ENCODE data around the gene NBEA. TPM values are rescaled to one million over a fixed set of nuclear protein-coding genes. Genes with fewer than 3 reads are reported as not detected.

Gene NBEA
- total RNA-seq, 1 experiment from 2014 or later: 4.4 TPM

DNA sequence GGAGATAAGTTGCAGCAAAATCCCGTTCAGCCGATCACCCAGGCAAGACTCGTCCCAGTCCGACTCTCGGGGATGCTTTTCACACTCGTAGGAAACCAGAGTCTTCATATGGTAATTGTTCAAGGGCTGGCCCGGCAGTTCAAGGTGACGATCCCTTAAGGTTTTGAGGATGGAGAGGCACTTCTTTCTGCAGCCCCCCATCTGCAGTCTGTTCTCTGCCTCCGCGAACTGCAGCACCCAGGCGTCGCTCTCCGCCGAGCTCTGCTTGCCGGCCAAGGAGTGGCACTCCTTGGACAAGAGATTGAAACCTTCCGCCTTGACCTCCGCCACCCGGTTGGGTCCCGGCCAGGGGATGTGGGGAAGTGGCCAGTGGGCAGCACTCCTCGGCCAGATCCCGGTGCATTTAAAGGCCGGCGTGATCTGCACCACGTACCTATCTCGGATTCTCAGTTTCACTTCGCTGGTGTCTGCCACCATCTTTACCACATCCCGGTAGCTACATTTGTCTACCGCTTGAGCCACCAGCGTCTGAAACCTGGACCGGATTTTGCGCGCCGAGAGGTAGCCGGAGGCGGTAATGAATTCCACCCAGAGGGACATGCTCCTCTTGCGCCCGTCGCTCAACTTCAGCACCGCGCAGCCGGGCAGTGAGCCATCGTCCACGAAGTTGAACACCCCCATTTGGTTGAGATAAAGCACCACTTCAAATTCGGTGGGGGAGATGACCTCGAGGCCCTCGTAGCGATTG, 533.3 kb downstream of the NBEA start:
- H3K4me2 ChIP-seq (ENCODE audit: low read length): no peak overlapping the region
- DNase-seq (no peak), ATAC-seq (no peak)
- H3K4me1 ChIP-seq (ENCODE audit: insufficient read depth, low read length): no peaks in the 10 kb centered on the region
- no peaks in the 10 kb centered on the region for H4K20me1 ChIP-seq (ENCODE audit: low read length)
- no peaks in the 10 kb centered on the region for H3K79me2 ChIP-seq (ENCODE audit: low read length)
- intact Hi-C loops (cut with micrococcal nuclease): no loop called here
- H3K9me2 ChIP-seq (replicated peaks; ENCODE audit: low read length): no peaks in the 10 kb centered on the region
- H3K9me3 ChIP-seq (ENCODE audit: low read length): no peaks in the 10 kb centered on the region
- H2AFZ ChIP-seq (ENCODE audit: low read length): no peak overlapping the region
- TF ChIP-seq EZH2phosphoT487 (IDR thresholded peaks at IDR 0.05; ENCODE audit: borderline replicate concordance, low read length) (no peak), EZH2 (IDR thresholded peaks at IDR 0.05; ENCODE audit: low read length, unreplicated experiment) (no peak)
- TF ChIP-seq, protein P1, sequence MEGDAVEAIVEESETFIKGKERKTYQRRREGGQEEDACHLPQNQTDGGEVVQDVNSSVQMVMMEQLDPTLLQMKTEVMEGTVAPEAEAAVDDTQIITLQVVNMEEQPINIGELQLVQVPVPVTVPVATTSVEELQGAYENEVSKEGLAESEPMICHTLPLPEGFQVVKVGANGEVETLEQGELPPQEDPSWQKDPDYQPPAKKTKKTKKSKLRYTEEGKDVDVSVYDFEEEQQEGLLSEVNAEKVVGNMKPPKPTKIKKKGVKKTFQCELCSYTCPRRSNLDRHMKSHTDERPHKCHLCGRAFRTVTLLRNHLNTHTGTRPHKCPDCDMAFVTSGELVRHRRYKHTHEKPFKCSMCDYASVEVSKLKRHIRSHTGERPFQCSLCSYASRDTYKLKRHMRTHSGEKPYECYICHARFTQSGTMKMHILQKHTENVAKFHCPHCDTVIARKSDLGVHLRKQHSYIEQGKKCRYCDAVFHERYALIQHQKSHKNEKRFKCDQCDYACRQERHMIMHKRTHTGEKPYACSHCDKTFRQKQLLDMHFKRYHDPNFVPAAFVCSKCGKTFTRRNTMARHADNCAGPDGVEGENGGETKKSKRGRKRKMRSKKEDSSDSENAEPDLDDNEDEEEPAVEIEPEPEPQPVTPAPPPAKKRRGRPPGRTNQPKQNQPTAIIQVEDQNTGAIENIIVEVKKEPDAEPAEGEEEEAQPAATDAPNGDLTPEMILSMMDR (conservative IDR thresholded peaks at IDR 0.05; ENCODE audit: low read depth, low read length): no peak
- no peaks in the 10 kb centered on the region for H3F3A ChIP-seq (ENCODE audit: low read length, unreplicated experiment)
- ChIA-PET CTCF (no interaction called here), POLR2A (ENCODE audit: unreplicated experiment) (no interaction called here)
- H3K36me3 ChIP-seq (ENCODE audit: low read depth, low read length): no peaks in the 10 kb centered on the region
- no peak overlapping the region for H3K27ac ChIP-seq (ENCODE audit: low read length)
- no peaks in the 10 kb centered on the region for H3K27me3 ChIP-seq (ENCODE audit: low read length)
- H3K9ac ChIP-seq (ENCODE audit: low read length): no peak overlapping the region
- BruUV-seq (replicated peaks): no TSS peak
- H3K4me3 ChIP-seq (ENCODE audit: low read length): no peak overlapping the region

DNA sequence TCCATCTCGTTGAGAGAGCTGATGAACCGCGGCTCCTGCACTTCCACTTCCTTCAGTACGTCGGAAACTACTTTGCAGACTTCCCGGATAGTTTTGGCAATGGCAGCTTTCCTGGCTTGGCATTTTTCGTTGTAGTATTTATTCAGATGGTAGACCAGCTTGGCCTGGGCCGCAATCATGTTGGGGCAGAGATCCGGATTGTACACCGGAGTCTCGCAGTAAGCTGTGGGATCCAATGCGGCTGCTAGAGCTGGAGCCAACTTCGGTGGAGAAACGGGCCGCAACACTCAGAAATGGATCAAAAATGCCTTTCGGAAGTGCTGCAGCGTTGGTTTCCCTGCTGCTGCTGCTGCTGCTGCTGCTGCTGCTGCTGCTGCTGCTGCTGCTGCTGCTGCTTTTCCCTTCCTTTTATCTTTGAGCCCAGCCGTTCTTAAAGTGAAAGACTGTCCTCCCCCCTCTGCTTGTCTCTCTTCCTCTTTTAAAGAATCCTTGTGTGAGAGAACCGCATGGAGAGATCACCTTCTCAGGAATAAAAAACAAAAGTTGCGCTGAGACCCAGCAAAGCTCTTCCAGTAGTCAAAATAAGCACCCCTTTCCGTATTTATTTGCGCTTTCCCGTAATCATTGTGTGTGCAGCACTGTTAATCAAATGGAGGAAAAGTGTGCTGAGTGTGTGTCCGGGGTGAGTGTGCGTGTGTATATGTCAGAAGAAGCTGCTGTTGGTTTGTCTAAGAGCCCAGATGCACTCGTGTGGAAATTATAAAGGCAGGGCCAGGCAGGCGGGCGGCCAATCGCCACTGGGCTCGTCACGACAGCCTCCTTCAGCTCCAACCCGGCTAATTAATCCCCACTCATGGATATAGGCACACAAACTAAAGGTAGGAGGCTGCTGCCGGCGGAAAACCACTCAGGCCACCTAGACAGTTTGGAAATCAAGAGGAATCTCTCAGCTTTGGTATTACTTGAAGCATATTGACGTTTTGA, 534.2 kb downstream of the NBEA start, which contains the start of gene MAB21L1:
TSS of gene MAB21L1 (minus strand) at position 730 of the 984 bp plus-strand sequence. CDS start at position 179, 551 bp downstream.
- Histone ChIP-seq H3K27me3 (ENCODE audit: low read length) (no peaks in the 10 kb centered on the region), H3K4me1 (ENCODE audit: insufficient read depth, low read length) (no peaks in the 10 kb centered on the region), H3K9me2 (replicated peaks; ENCODE audit: low read length) (no peaks in the 10 kb centered on the region), H3K27ac (ENCODE audit: low read length) (no peak within 1 kb of the TSS), H3K79me2 (ENCODE audit: low read length) (no peaks in the 10 kb centered on the region), H4K20me1 (ENCODE audit: low read length) (no peaks in the 10 kb centered on the region), H3K4me3 (ENCODE audit: low read length) (no peak within 1 kb of the TSS), H3K4me2 (ENCODE audit: low read length) (no peak within 1 kb of the TSS), H3K9ac (ENCODE audit: low read length) (no peak within 1 kb of the TSS), H3K36me3 (ENCODE audit: low read depth, low read length) (no peaks in the 10 kb centered on the region), H2AFZ (ENCODE audit: low read length) (no peak within 1 kb of the TSS), H3F3A (ENCODE audit: low read length, unreplicated experiment) (no peaks in the 10 kb centered on the region), H3K9me3 (ENCODE audit: low read length) (no peaks in the 10 kb centered on the region)
- no peak for DNase-seq
- no peak for TF ChIP-seq EZH2 (IDR thresholded peaks at IDR 0.05; ENCODE audit: low read length, unreplicated experiment)
- no peak for TF ChIP-seq EZH2phosphoT487 (IDR thresholded peaks at IDR 0.05; ENCODE audit: borderline replicate concordance, low read length)
- TF ChIP-seq, protein P1 (conservative IDR thresholded peaks at IDR 0.05; ENCODE audit: low read depth, low read length): no peak
- ChIA-PET CTCF (no interaction called here), POLR2A (ENCODE audit: unreplicated experiment) (no interaction called here)
- no TSS peak for BruUV-seq (replicated peaks)
- ATAC-seq: no peak
- intact Hi-C loops (cut with micrococcal nuclease): no loop called here
